Activated T-cell treated with anti-CD3 and anti-CD28 coated beads for 48 hours (primary cell): ENCODE measurements around the gene PKMYT1.
"Not testable (repeated sequence)": the region's sequence is repeated elsewhere in the genome, so short reads cannot be mapped to it uniquely, and the experiment has no call there.

Experiments used
- DNase-seq: peaks from one replicate; pipeline ENCODE4 v3.0.0-alpha.2; 2020; ENCODE audit warnings: low read depth

PKMYT1 gene

GRCh38 chr16:2931231-2931914 is 48.9 kb downstream of the PKMYT1 start:
- not testable (repeated sequence) for DNase-seq

GRCh38 chr16:2930236-2930635 is 50.0 kb downstream of the PKMYT1 start:
- DNase-seq: no peak

- no peak for DNase-seq
Measured at GRCh38 chr16:2929693-2930092, 50.6 kb downstream of the PKMYT1 start.

GRCh38 chr16:2928796-2929195 is 51.5 kb downstream of the PKMYT1 start:
- no peak for DNase-seq

- not testable (repeated sequence) for DNase-seq
Measured at GRCh38 chr16:2928151-2928550, 52.1 kb downstream of the PKMYT1 start.

- peak; percentile 80 for DNase-seq
Measured at GRCh38 chr16:2927010-2927646, 53.1 kb downstream of the PKMYT1 start.

GRCh38 chr16:2926650-2926999 is 53.6 kb downstream of the PKMYT1 start:
- DNase-seq: no peak

GRCh38 chr16:2925951-2926649 is 54.1 kb downstream of the PKMYT1 start:
- no peak for DNase-seq

- no peak for DNase-seq
Measured at GRCh38 chr16:2924901-2925755, 55.1 kb downstream of the PKMYT1 start.

- no peak for DNase-seq
Measured at GRCh38 chr16:2923481-2923880, 56.8 kb downstream of the PKMYT1 start.
